HepG2 (cell line): ENCODE results near the gene NKD1. TPM values are rescaled to one million over a fixed set of nuclear protein-coding genes. Genes with fewer than 3 reads are reported as not detected.

ENCODE experiments used
- ATM ChIP-seq: fragments of 450-650 bp; IDR thresholded peaks from 2 replicates; pipeline ENCODE4 v1.7.1; 2017; ENCODE audit warnings: mild to moderate bottlenecking, borderline replicate concordance
- CTCF ChIP-seq: sonication (generic); formaldehyde crosslinking; IDR thresholded peaks from 2 replicates; pipeline ENCODE4 v1.5.0; 2020; ENCODE audit warnings: mild to moderate bottlenecking, missing genetic modification reagents, moderate library complexity
- GFI1 ChIP-seq: sonication (generic); formaldehyde crosslinking; IDR thresholded peaks from 2 replicates; pipeline ENCODE4 v1.5.0; 2020; ENCODE audit warnings: missing genetic modification reagents, mild to moderate bottlenecking, borderline replicate concordance
- MAZ ChIP-seq, 2 experiments: sonication (generic) in 1 of 2; formaldehyde crosslinking in 1 of 2; IDR thresholded peaks; 2 replicates each; pipeline versions ENCODE4 v1.5.0 to v1.6.1; 2012 to 2020; ENCODE audit warnings: low read depth in 2 of 2, mild to moderate bottlenecking in 2 of 2, borderline replicate concordance in 1 of 2, improper control_type of control experiment in 1 of 2, low read length in 1 of 2, missing genetic modification reagents in 1 of 2, moderate library complexity in 1 of 2
- MLX ChIP-seq: IDR thresholded peaks from 2 replicates; pipeline ENCODE4 v1.6.1; 2016
- MXI1 ChIP-seq: IDR thresholded peaks from 3 replicates; pipeline ENCODE4 v1.6.1; 2012; ENCODE audit warnings: low read depth, low read length, inconsistent platforms, borderline replicate concordance
- NR2C2 ChIP-seq: sonication (generic); formaldehyde crosslinking; IDR thresholded peaks from 2 replicates; pipeline ENCODE4 v1.4.0; 2020; ENCODE audit warnings: missing genetic modification reagents, mild to moderate bottlenecking, moderate library complexity, borderline replicate concordance
- REXO4 ChIP-seq: sonication (generic); formaldehyde crosslinking; IDR thresholded peaks from 2 replicates; pipeline ENCODE4 v1.8.0; 2022; ENCODE audit warnings: missing genetic modification reagents, mild to moderate bottlenecking, borderline replicate concordance
- RXRB ChIP-seq: IDR thresholded peaks from 2 replicates; pipeline ENCODE4 v1.6.1; 2016; ENCODE audit warnings: borderline replicate concordance, missing genetic modification reagents, missing compliant biosample characterization
- ZBTB46 ChIP-seq: sonication (generic); formaldehyde crosslinking; IDR thresholded peaks from 2 replicates; pipeline ENCODE4 v1.4.0; 2020; ENCODE audit warnings: mild to moderate bottlenecking, missing genetic modification reagents, borderline replicate concordance
- ZNF12 ChIP-seq: sonication (generic); formaldehyde crosslinking; IDR thresholded peaks from 2 replicates; pipeline ENCODE4 v1.5.0; 2020; ENCODE audit warnings: missing genetic modification reagents
- ZNF234 ChIP-seq: sonication (generic); formaldehyde crosslinking; conservative IDR thresholded peaks from 2 replicates; pipeline ENCODE4 v1.5.1; 2020; ENCODE audit warnings: mild to moderate bottlenecking, missing genetic modification reagents
- ZNF34 ChIP-seq: sonication (generic); formaldehyde crosslinking; IDR thresholded peaks from 2 replicates; pipeline ENCODE4 v1.4.0; 2020; ENCODE audit warnings: mild to moderate bottlenecking, missing genetic modification reagents, borderline replicate concordance
- ZNF343 ChIP-seq: sonication (generic); formaldehyde crosslinking; IDR thresholded peaks from 2 replicates; pipeline ENCODE4 v1.4.0; 2020; ENCODE audit warnings: mild to moderate bottlenecking, missing genetic modification reagents
- polyA plus RNA-seq, 8 experiments: library from polyadenylated mRNA; depleted of rRNA in 3 of 8; stranded (reverse) in 7 of 8; unstranded in 1 of 8; fragments of >200 nt; fragmentation: Illumina TruSeq in 4 of 8; extraction: Trizol in 4 of 8; gene quantifications; 2 replicates each; pipeline versions ENCODE4 v1.2.1 to v1.2.3, GENCODE V29; 2011 to 2016; ENCODE audit warnings: low read depth in 4 of 8, missing spikeins in 1 of 8, mixed read lengths in 1 of 8; ENCODE audit not compliant: insufficient read depth in 1 of 8
- total RNA-seq, 5 experiments: library from RNA; depleted of rRNA; stranded (reverse); fragments of >200 nt; fragmentation: Illumina TruSeq; extraction: Trizol; gene quantifications; 2 replicates each; pipeline ENCODE4 v1.2.3, GENCODE V29; 2016; ENCODE audit warnings: low read depth in 1 of 5
- TF ChIP-seq, protein P1 (sequence below): IDR thresholded peaks from 2 replicates; pipeline ENCODE4 v1.6.1; 2016; ENCODE audit warnings: mild to moderate bottlenecking, missing biosample characterization, missing genetic modification reagents
- TF ChIP-seq, protein P2 (sequence below): sonication (generic); formaldehyde crosslinking; IDR thresholded peaks from 2 replicates; pipeline ENCODE4 v1.5.0; 2020; ENCODE audit warnings: missing genetic modification reagents, mild to moderate bottlenecking, borderline replicate concordance
- TF ChIP-seq, protein P3 (sequence below): sonication (generic); formaldehyde crosslinking; IDR thresholded peaks from 2 replicates; pipeline ENCODE4 v1.4.0; 2020; ENCODE audit warnings: mild to moderate bottlenecking, missing genetic modification reagents, borderline replicate concordance

NKD1 gene
- total and polyA plus RNA-seq, 2 of the 13 experiments (the other 11 are each of a cell fraction or from before 2014, with no cell fraction given), result 70.4 to 121 TPM

GRCh38 chr16:50505714-50506542 is 42.3 kb upstream of the NKD1 start (continued):
- TF ChIP-seq NR2C2 (CRISPR knock-in tag) (peak; percentile 37; the same call in 1 of the 2 replicates), MLX (peak; percentile 59), ZNF234 (CRISPR knock-in tag) (no peak; the same call in 1 of the 2 replicates), MXI1 (no peak), MAZ (IDR thresholded peaks at IDR 0.05; ENCODE audit: borderline replicate concordance, low read depth, low read length) (no peak), MAZ (CRISPR knock-in tag; IDR thresholded peaks at IDR 0.05; ENCODE audit: low read depth) (no peak), ZNF343 (peak; percentile 78), ZBTB46 (CRISPR knock-in tag) (peak; percentile 82; the same call in 1 of the 2 replicates), GFI1 (CRISPR knock-in tag) (peak; percentile 82), RXRB (CRISPR knock-in tag) (0 out of 2 replicates have a peak, but pooled peaks have one; percentile 6), REXO4 (CRISPR knock-in tag) (0 out of 2 replicates have a peak, but pooled peaks have one; percentile 34), CTCF (no peak), ZNF12 (CRISPR knock-in tag) (no peak; the same call in 1 of the 2 replicates), ATM (no peak), ZNF34 (CRISPR knock-in tag) (no peak)
- TF ChIP-seq, protein P1, sequence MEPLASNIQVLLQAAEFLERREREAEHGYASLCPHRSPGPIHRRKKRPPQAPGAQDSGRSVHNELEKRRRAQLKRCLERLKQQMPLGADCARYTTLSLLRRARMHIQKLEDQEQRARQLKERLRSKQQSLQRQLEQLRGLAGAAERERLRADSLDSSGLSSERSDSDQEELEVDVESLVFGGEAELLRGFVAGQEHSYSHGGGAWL (CRISPR knock-in tag), result peak; percentile 69; the same call in 1 of the 2 replicates
- TF ChIP-seq, protein P2, sequence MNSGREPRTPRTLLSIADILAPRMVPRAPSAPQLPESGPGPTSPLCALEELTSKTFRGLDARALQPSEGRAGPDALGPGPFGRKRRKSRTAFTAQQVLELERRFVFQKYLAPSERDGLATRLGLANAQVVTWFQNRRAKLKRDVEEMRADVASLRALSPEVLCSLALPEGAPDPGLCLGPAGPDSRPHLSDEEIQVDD (CRISPR knock-in tag), result no peak
- TF ChIP-seq, protein P3, sequence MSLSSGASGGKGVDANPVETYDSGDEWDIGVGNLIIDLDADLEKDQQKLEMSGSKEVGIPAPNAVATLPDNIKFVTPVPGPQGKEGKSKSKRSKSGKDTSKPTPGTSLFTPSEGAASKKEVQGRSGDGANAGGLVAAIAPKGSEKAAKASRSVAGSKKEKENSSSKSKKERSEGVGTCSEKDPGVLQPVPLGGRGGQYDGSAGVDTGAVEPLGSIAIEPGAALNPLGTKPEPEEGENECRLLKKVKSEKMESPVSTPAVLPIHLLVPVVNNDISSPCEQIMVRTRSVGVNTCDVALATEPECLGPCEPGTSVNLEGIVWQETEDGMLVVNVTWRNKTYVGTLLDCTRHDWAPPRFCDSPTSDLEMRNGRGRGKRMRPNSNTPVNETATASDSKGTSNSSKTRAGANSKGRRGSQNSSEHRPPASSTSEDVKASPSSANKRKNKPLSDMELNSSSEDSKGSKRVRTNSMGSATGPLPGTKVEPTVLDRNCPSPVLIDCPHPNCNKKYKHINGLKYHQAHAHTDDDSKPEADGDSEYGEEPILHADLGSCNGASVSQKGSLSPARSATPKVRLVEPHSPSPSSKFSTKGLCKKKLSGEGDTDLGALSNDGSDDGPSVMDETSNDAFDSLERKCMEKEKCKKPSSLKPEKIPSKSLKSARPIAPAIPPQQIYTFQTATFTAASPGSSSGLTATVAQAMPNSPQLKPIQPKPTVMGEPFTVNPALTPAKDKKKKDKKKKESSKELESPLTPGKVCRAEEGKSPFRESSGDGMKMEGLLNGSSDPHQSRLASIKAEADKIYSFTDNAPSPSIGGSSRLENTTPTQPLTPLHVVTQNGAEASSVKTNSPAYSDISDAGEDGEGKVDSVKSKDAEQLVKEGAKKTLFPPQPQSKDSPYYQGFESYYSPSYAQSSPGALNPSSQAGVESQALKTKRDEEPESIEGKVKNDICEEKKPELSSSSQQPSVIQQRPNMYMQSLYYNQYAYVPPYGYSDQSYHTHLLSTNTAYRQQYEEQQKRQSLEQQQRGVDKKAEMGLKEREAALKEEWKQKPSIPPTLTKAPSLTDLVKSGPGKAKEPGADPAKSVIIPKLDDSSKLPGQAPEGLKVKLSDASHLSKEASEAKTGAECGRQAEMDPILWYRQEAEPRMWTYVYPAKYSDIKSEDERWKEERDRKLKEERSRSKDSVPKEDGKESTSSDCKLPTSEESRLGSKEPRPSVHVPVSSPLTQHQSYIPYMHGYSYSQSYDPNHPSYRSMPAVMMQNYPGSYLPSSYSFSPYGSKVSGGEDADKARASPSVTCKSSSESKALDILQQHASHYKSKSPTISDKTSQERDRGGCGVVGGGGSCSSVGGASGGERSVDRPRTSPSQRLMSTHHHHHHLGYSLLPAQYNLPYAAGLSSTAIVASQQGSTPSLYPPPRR (CRISPR knock-in tag), result no peak
